ENCODE data around the gene WWOX. TPM values are rescaled to one million over a fixed set of nuclear protein-coding genes. Genes with fewer than 3 reads are reported as not detected.

Gene WWOX
- total RNA-seq, 2 experiments from 2014 or later, result 19.9 to 29.4 TPM

DNA sequence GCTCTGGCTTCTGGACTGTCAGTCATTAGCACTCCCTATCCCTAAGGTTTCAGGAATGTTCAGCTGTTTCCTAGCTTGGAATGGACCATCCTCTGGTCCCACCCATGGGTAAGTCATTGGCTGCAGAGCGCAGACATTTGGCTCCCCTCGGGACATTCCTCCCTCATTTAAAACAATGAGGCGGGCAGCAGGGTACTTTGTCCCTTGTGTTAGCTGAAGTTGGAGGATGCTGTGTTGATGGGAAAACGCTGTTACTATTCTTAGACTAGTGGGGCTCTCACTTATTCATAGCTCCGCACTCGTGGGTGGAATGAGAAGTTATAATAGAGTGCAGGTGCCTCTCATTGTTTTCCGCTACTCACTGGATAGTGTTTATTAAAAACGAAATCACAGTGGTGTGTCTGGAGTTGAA, 673.8 kb downstream of the WWOX start:
- CTCF ChIA-PET, result interaction anchor here (1.0 to 4.9 kb wide), 5 partner anchors 68 to 297 kb away, joined by 3 to 26 read pairs (median 4); no protein-coding TSS in a partner anchor

GRCh38 chr16:78773706-78774105, 674.3 kb downstream of the WWOX start:
- Mint-ChIP-seq H3K27ac (peak overlapping the region; percentile 88), H3K4me3 (peak overlapping the region; percentile 42)
- intact Hi-C loops (cut with DNase I, micrococcal nuclease), result loop anchor here (2.0 to 10.0 kb wide), 6 partner anchors 271 to 1694 kb away; partner anchors contain the start of gene MAF (in 2 of the 2)

More for the DNA sequence above, 673.8 kb downstream of the WWOX start:
- intact Hi-C loops (cut with DNase I, micrococcal nuclease), result loop anchor here (5.0 to 10.0 kb wide), 4 partner anchors 272 to 1694 kb away; no protein-coding TSS in a partner anchor
- peaks cover 2% of the 10 kb centered on the region for H3K9me3 Mint-ChIP-seq (ENCODE audit: low read depth)
- H3K4me1 Mint-ChIP-seq, result peaks cover 75% of the 10 kb centered on the region
- peak overlapping the region; percentile 42 for H3K4me3 Mint-ChIP-seq
- peak; percentile 9 for ATAC-seq
- POLR2A ChIA-PET, result interaction anchor here (0.6 to 1.3 kb wide), 6 partner anchors 120 to 827 kb away, joined by 3 to 5 read pairs (median 4); partner anchors contain the start of gene MAF
- peak overlapping the region; percentile 88 for H3K27ac Mint-ChIP-seq
- peaks cover 6% of the 10 kb centered on the region for H3K27me3 Mint-ChIP-seq
- peak; percentile 44 for DNase-seq
- peaks cover 14% of the 10 kb centered on the region for H3K36me3 Mint-ChIP-seq (ENCODE audit: low read depth)

GRCh38 chr16:78775161-78775561, 675.7 kb downstream of the WWOX start:
- ChIA-PET CTCF (interaction anchor here (2.0 kb wide), 1 partner anchor 124 kb away, joined by 5 read pairs; no protein-coding TSS in a partner anchor), POLR2A (no interaction called here)
- peak; percentile 88 for DNase-seq
- Mint-ChIP-seq H3K27me3 (peaks cover 6% of the 10 kb centered on the region), H3K4me3 (no peak overlapping the region), H3K36me3 (ENCODE audit: low read depth) (peaks cover 14% of the 10 kb centered on the region), H3K27ac (peak overlapping the region; percentile 88), H3K9me3 (ENCODE audit: low read depth) (peaks cover 2% of the 10 kb centered on the region), H3K4me1 (peaks cover 75% of the 10 kb centered on the region)
- peak; percentile 61 for ATAC-seq
- intact Hi-C loops (cut with DNase I, micrococcal nuclease), result loop anchor here (1.0 to 10.0 kb wide), 16 partner anchors 33 to 1070 kb away; partner anchors contain the start of gene MAF (in 2 of the 2)

More at GRCh38 chr16:78773706-78774105, 674.3 kb downstream of the WWOX start:
- peaks cover 2% of the 10 kb centered on the region for H3K9me3 Mint-ChIP-seq (ENCODE audit: low read depth)
- DNase-seq (no peak), ATAC-seq (no peak)
- CTCF ChIA-PET, result interaction anchor here (1.0 to 4.9 kb wide), 5 partner anchors 68 to 296 kb away, joined by 3 to 26 read pairs (median 4); no protein-coding TSS in a partner anchor
- POLR2A ChIA-PET, result interaction anchor here (0.7 to 1.3 kb wide), 5 partner anchors 119 to 827 kb away, joined by 3 to 5 read pairs (median 4); partner anchors contain the start of gene MAF
- H3K36me3 Mint-ChIP-seq (ENCODE audit: low read depth), result peaks cover 14% of the 10 kb centered on the region
- H3K4me1 Mint-ChIP-seq, result peaks cover 77% of the 10 kb centered on the region
- H3K27me3 Mint-ChIP-seq, result peaks cover 6% of the 10 kb centered on the region

DNA sequence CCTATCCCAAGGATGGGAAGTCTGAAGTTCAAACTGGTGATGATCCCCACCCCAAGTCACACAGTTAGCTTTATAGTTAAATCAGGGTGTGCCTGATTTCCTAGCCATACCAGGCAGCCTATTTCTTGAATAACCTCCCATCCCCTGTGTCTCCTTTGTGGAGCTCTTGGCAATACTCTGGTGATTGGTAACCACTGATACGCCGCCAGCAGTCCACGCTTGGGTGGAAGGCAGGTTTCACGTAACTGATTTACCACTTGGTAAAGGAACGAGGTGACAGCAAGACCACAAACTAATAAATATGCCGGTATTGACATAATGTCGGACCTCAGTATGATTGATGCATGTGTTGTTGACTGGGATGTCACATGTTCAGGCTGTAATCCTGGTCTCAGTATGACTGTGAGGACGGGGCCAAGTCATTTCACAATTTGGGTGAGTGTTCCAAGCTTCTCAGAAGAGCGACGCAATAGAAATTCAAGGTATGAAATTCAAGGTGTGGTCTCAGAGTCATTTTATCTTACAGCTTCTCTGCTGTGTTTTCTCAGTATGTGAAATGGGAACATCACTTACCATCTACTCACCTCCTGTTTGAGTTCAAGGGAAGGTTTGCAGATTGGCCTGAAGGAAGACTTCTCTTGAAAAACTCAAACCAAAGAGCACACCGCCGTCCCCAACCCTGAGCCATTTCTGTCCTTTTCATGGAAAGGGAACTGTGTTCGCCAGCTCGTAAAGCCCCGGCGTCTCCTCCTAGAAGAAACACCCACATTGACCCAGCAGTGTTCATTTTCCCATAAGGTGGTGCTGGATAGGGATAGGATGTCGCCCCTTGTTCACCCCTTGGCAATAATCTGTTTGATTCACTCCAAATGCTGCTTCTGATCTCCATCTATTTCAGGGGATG, 678.9 kb downstream of the WWOX start:
- ChIA-PET CTCF (interaction anchor here (0.6 to 2.0 kb wide), 7 partner anchors 8 to 824 kb away, joined by 3 to 8 read pairs (median 4); no protein-coding TSS in a partner anchor), POLR2A (interaction anchor here (0.6 to 2.5 kb wide), 16 partner anchors 10 to 822 kb away, joined by 3 to 15 read pairs (median 5); partner anchors contain the start of gene MAF)
- H3K27ac Mint-ChIP-seq, result peak overlapping the region; percentile 94
- peak; percentile 77 for DNase-seq
- no peaks in the 10 kb centered on the region for H3K27me3 Mint-ChIP-seq
- peaks cover 70% of the 10 kb centered on the region for H3K4me1 Mint-ChIP-seq
- ATAC-seq, result peak; percentile 66
- H3K4me3 Mint-ChIP-seq, result peak overlapping the region; percentile 41
- no peaks in the 10 kb centered on the region for H3K9me3 Mint-ChIP-seq (ENCODE audit: low read depth)
- H3K36me3 Mint-ChIP-seq (ENCODE audit: low read depth), result peaks cover 15% of the 10 kb centered on the region
- intact Hi-C loops (cut with DNase I, micrococcal nuclease), result loop anchor here (1.0 to 10.0 kb wide), 14 partner anchors 12 to 1066 kb away; no protein-coding TSS in a partner anchor

- DNase-seq, result no peak
- H3K27ac Mint-ChIP-seq, result peak overlapping the region; percentile 94
- ChIA-PET CTCF (interaction anchor here (0.6 to 2.1 kb wide), 5 partner anchors 9 to 838 kb away, joined by 3 to 11 read pairs (median 5); no protein-coding TSS in a partner anchor), POLR2A (no interaction called here)
- no peaks in the 10 kb centered on the region for H3K9me3 Mint-ChIP-seq (ENCODE audit: low read depth)
- H3K36me3 Mint-ChIP-seq (ENCODE audit: low read depth), result peaks cover 13% of the 10 kb centered on the region
- H3K4me1 Mint-ChIP-seq, result peaks cover 46% of the 10 kb centered on the region
- peak overlapping the region; percentile 14 for H3K4me3 Mint-ChIP-seq
- intact Hi-C loops (cut with DNase I, micrococcal nuclease), result no loop called here
- ATAC-seq, result peak; percentile 2
- no peaks in the 10 kb centered on the region for H3K27me3 Mint-ChIP-seq
These were observed 681.4 kb downstream of the WWOX start for GRCh38 chr16:78780808-78781207.

DNA sequence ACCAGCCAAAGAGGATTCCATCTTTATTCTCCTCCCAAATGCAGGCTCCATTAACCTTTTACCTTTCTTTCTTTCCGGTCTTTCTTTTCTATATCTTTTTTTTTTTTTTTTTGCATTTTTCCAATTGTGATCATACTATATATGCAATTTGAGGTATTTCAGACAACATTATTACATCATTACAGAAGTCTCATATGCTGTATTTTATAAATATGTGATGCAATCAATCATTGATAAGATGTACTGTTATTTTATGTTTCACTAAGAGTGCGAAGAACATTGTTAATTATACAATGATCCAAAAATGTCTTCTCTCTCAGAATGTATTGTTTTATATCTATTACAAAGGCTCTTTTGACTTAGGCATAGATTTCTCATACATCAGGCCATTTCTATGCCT, 683.1 kb downstream of the WWOX start:
- no peak for DNase-seq
- Mint-ChIP-seq H3K9me3 (ENCODE audit: low read depth) (no peaks in the 10 kb centered on the region), H3K4me1 (peaks cover 40% of the 10 kb centered on the region), H3K36me3 (ENCODE audit: low read depth) (peaks cover 5% of the 10 kb centered on the region), H3K27me3 (no peaks in the 10 kb centered on the region), H3K4me3 (no peak overlapping the region), H3K27ac (no peak overlapping the region)
- ChIA-PET CTCF (interaction anchor here (0.6 to 2.6 kb wide), 2 partner anchors 12 to 34 kb away, joined by 3 to 6 read pairs; no protein-coding TSS in a partner anchor), POLR2A (no interaction called here)
- intact Hi-C loops (cut with DNase I, micrococcal nuclease), result no loop called here
- ATAC-seq, result no peak

- H3K27me3 Mint-ChIP-seq, result no peaks in the 10 kb centered on the region
- ChIA-PET CTCF (interaction anchor here (2.6 kb wide), 1 partner anchor 13 kb away, joined by 6 read pairs; no protein-coding TSS in a partner anchor), POLR2A (interaction anchor here (0.6 kb wide), 1 partner anchor 244 kb away, joined by 4 read pairs; no protein-coding TSS in a partner anchor)
- H3K36me3 Mint-ChIP-seq (ENCODE audit: low read depth), result peaks cover 5% of the 10 kb centered on the region
- H3K9me3 Mint-ChIP-seq (ENCODE audit: low read depth), result no peaks in the 10 kb centered on the region
- intact Hi-C loops (cut with DNase I, micrococcal nuclease), result no loop called here
- peaks cover 32% of the 10 kb centered on the region for H3K4me1 Mint-ChIP-seq
- DNase-seq (no peak), ATAC-seq (no peak)
- no peak overlapping the region for H3K4me3 Mint-ChIP-seq
- no peak overlapping the region for H3K27ac Mint-ChIP-seq
These were observed 684.2 kb downstream of the WWOX start for GRCh38 chr16:78783570-78784079.

GRCh38 chr16:78784771-78785170, 685.3 kb downstream of the WWOX start:
- ATAC-seq (no peak), DNase-seq (no peak)
- Mint-ChIP-seq H3K27me3 (no peaks in the 10 kb centered on the region), H3K9me3 (ENCODE audit: low read depth) (no peaks in the 10 kb centered on the region), H3K4me3 (no peak overlapping the region), H3K27ac (no peak overlapping the region), H3K36me3 (ENCODE audit: low read depth) (peaks cover 5% of the 10 kb centered on the region), H3K4me1 (peaks cover 32% of the 10 kb centered on the region)
- ChIA-PET CTCF (interaction anchor here (0.6 to 2.6 kb wide), 2 partner anchors 14 to 270 kb away, joined by 3 to 6 read pairs; no protein-coding TSS in a partner anchor), POLR2A (no interaction called here)
- intact Hi-C loops (cut with DNase I, micrococcal nuclease), result no loop called here

GRCh38 chr16:78785218-78785617, 685.8 kb downstream of the WWOX start:
- DNase-seq, result no peak
- H3K36me3 Mint-ChIP-seq (ENCODE audit: low read depth), result peaks cover 5% of the 10 kb centered on the region
- CTCF ChIA-PET, result interaction anchor here (2.6 kb wide), 1 partner anchor 15 kb away, joined by 6 read pairs; no protein-coding TSS in a partner anchor

GRCh38 chr16:78786635-78787034, 687.2 kb downstream of the WWOX start:
- CTCF ChIA-PET, result no interaction called here

More at GRCh38 chr16:78785218-78785617, 685.8 kb downstream of the WWOX start:
- H3K27ac Mint-ChIP-seq, result no peak overlapping the region
- POLR2A ChIA-PET, result no interaction called here
- intact Hi-C loops (cut with DNase I, micrococcal nuclease), result no loop called here
- no peak overlapping the region for H3K4me3 Mint-ChIP-seq
- H3K9me3 Mint-ChIP-seq (ENCODE audit: low read depth), result no peaks in the 10 kb centered on the region
- H3K4me1 Mint-ChIP-seq, result peaks cover 33% of the 10 kb centered on the region
- no peaks in the 10 kb centered on the region for H3K27me3 Mint-ChIP-seq
- ATAC-seq, result no peak

GRCh38 chr16:78788276-78788675, 688.8 kb downstream of the WWOX start:
- Mint-ChIP-seq H3K9me3 (ENCODE audit: low read depth) (no peaks in the 10 kb centered on the region), H3K4me3 (no peak overlapping the region), H3K27me3 (no peaks in the 10 kb centered on the region), H3K36me3 (ENCODE audit: low read depth) (peaks cover 2% of the 10 kb centered on the region), H3K4me1 (peaks cover 30% of the 10 kb centered on the region), H3K27ac (peak overlapping the region; percentile 0)
- ChIA-PET POLR2A (no interaction called here), CTCF (no interaction called here)
- intact Hi-C loops (cut with DNase I, micrococcal nuclease), result no loop called here
- ATAC-seq (no peak), DNase-seq (no peak)

More at GRCh38 chr16:78786635-78787034, 687.2 kb downstream of the WWOX start:
- ATAC-seq (no peak), DNase-seq (no peak)
- Mint-ChIP-seq H3K36me3 (ENCODE audit: low read depth) (peaks cover 7% of the 10 kb centered on the region), H3K9me3 (ENCODE audit: low read depth) (no peaks in the 10 kb centered on the region), H3K4me3 (no peak overlapping the region), H3K4me1 (peaks cover 33% of the 10 kb centered on the region), H3K27ac (no peak overlapping the region), H3K27me3 (no peaks in the 10 kb centered on the region)
- intact Hi-C loops (cut with DNase I, micrococcal nuclease), result no loop called here
- POLR2A ChIA-PET, result no interaction called here
